NCI-H2029 treated with DMSO at 0.1 percent for 48 hours (cell line): ENCODE results near the gene TRDMT1.

Experiments
- DNase-seq: peaks from one replicate; lab custom pipeline; 2025; lab: John Stamatoyannopoulos, UW

Gene TRDMT1

GRCh38 chr10:17174626-17175025 is 26.8 kb downstream of the TRDMT1 start:
- DNase-seq: no peak

GRCh38 chr10:17171141-17171641 is 30.3 kb downstream of the TRDMT1 start:
- DNase-seq: no peak

- no peak for DNase-seq
These were observed 31.7 kb downstream of the TRDMT1 start for GRCh38 chr10:17169803-17170202.

- DNase-seq: no peak
These were observed 34.8 kb downstream of the TRDMT1 start for GRCh38 chr10:17166699-17167098.

GRCh38 chr10:17162828-17163227 is 38.6 kb downstream of the TRDMT1 start:
- no peak for DNase-seq

- DNase-seq: no peak
These were observed 39.7 kb downstream of the TRDMT1 start for GRCh38 chr10:17161775-17162174.

GRCh38 chr10:17157024-17157423 is 44.4 kb downstream of the TRDMT1 start:
- no peak for DNase-seq

GRCh38 chr10:17155826-17156225 is 45.6 kb downstream of the TRDMT1 start:
- no peak for DNase-seq

GRCh38 chr10:17154116-17154515 is 47.4 kb downstream of the TRDMT1 start:
- no peak for DNase-seq

- no peak for DNase-seq
These were observed 48.2 kb downstream of the TRDMT1 start for GRCh38 chr10:17153321-17153720.

- no peak for DNase-seq
These were observed 49.8 kb downstream of the TRDMT1 start for GRCh38 chr10:17151716-17152115.

- no peak for DNase-seq
These were observed 53.5 kb downstream of the TRDMT1 start for GRCh38 chr10:17147884-17148489.

GRCh38 chr10:17146892-17147291 is 54.6 kb downstream of the TRDMT1 start:
- DNase-seq: no peak

GRCh38 chr10:17145239-17145638 is 56.2 kb downstream of the TRDMT1 start:
- no peak for DNase-seq

- DNase-seq: no peak
These were observed 56.7 kb downstream of the TRDMT1 start for GRCh38 chr10:17144757-17145156.

- DNase-seq: no peak
These were observed 57.4 kb downstream of the TRDMT1 start for GRCh38 chr10:17144032-17144431.

- DNase-seq: no peak
These were observed 58.3 kb downstream of the TRDMT1 start for GRCh38 chr10:17143055-17143690.

- DNase-seq: no peak
These were observed 59.8 kb downstream of the TRDMT1 start for GRCh38 chr10:17141504-17142229.

GRCh38 chr10:17140386-17140761 is 61.1 kb downstream of the TRDMT1 start:
- no peak for DNase-seq

GRCh38 chr10:17138460-17139042 is 62.9 kb downstream of the TRDMT1 start:
- no peak for DNase-seq

GRCh38 chr10:17134737-17135260 is 66.7 kb downstream of the TRDMT1 start:
- no peak for DNase-seq

GRCh38 chr10:17134282-17134681 is 67.2 kb downstream of the TRDMT1 start:
- DNase-seq: no peak

- DNase-seq: no peak
These were observed 71.7 kb downstream of the TRDMT1 start, which contains the start of gene CUBN for GRCh38 chr10:17129741-17130140. Gene CUBN, minus strand, starts transcription at chr10:17129811. Its CDS starts 46 bp downstream, at chr10:17129765.
